HG03571 (cell line): ENCODE results near the gene ALKBH8.
A peak's percentile ranks its signal among the peaks of the same experiment; 100 is the strongest.
"Not testable (repeated sequence)": the region's sequence is repeated elsewhere in the genome, so short reads cannot be mapped to it uniquely, and the experiment has no call there.

Experiments
- ATAC-seq: cut with Tn5 transposase; IDR thresholded peaks from one replicate; pipeline ENCODE4 v1.9.1; 2021; ENCODE audit not compliant: unreplicated experiment

The ALKBH8 gene

GRCh38 chr11:107579169-107579568, 13.6 kb upstream of the ALKBH8 start:
- ATAC-seq: not testable (repeated sequence)

GRCh38 chr11:107577346-107577711, 11.8 kb upstream of the ALKBH8 start:
- ATAC-seq: no peak

GRCh38 chr11:107576497-107577345, 11.2 kb upstream of the ALKBH8 start:
- ATAC-seq: not testable (repeated sequence)

GRCh38 chr11:107573438-107573837, 7.9 kb upstream of the ALKBH8 start:
- ATAC-seq: no peak

- no peak for ATAC-seq
These were observed 4.5 kb upstream of the ALKBH8 start for GRCh38 chr11:107570015-107570414.

- ATAC-seq: no peak
These were observed 2.3 kb upstream of the ALKBH8 start for GRCh38 chr11:107567739-107568335.

- no peak for ATAC-seq
These were observed 1.0 kb upstream of the ALKBH8 start for GRCh38 chr11:107566569-107566968.

- ATAC-seq: not testable (repeated sequence)
These were observed 493 bp upstream of the ALKBH8 start for GRCh38 chr11:107565955-107566501.

- no peak for ATAC-seq
These were observed 687 bp downstream of the ALKBH8 start for GRCh38 chr11:107564877-107565218.

- peak; percentile 28 for ATAC-seq
These were observed 1.8 kb downstream of the ALKBH8 start for GRCh38 chr11:107563702-107564101.

- no peak for ATAC-seq
These were observed 2.8 kb downstream of the ALKBH8 start for GRCh38 chr11:107562647-107563208.

GRCh38 chr11:107561688-107562087, 3.8 kb downstream of the ALKBH8 start:
- no peak for ATAC-seq

GRCh38 chr11:107550304-107550703, 15.2 kb downstream of the ALKBH8 start:
- ATAC-seq: no peak

GRCh38 chr11:107549954-107550285, 15.6 kb downstream of the ALKBH8 start:
- no peak for ATAC-seq

- no peak for ATAC-seq
These were observed 16.1 kb downstream of the ALKBH8 start for GRCh38 chr11:107549253-107549953.

- ATAC-seq: no peak
These were observed 17.6 kb downstream of the ALKBH8 start for GRCh38 chr11:107547961-107548360.

- no peak for ATAC-seq
These were observed 20.4 kb downstream of the ALKBH8 start for GRCh38 chr11:107545101-107545514.

- ATAC-seq: no peak
These were observed 26.7 kb downstream of the ALKBH8 start for GRCh38 chr11:107538821-107539220.

GRCh38 chr11:107538239-107538638, 27.3 kb downstream of the ALKBH8 start:
- no peak for ATAC-seq

- ATAC-seq: not testable (repeated sequence)
These were observed 28.4 kb downstream of the ALKBH8 start for GRCh38 chr11:107537155-107537554.

GRCh38 chr11:107526197-107526596, 39.3 kb downstream of the ALKBH8 start:
- no peak for ATAC-seq
